CD4-positive, alpha-beta T cell treated with Interleukin-4 for 1 hour (primary cell): ENCODE measurements around the gene WDR20.
"Not testable (repeated sequence)": the region's sequence is repeated elsewhere in the genome, so short reads cannot be mapped to it uniquely, and the experiment has no call there.

Experiments used
- DNase-seq, 2 donors: peaks; one replicate each; pipeline ENCODE4 v3.0.0-alpha.2; 2020 to 2022

Gene WDR20

GRCh38 chr14:102134021-102134420 lies 5.7 kb upstream of the WDR20 start:
- DNase-seq, result not testable (repeated sequence)

GRCh38 chr14:102134719-102135118 lies 5.0 kb upstream of the WDR20 start:
- DNase-seq, result not testable (repeated sequence)

- not testable (repeated sequence) for DNase-seq
These were observed 4.2 kb upstream of the WDR20 start for GRCh38 chr14:102135456-102135855.

GRCh38 chr14:102138535-102138934 lies 1.2 kb upstream of the WDR20 start:
- DNase-seq, result no peak

GRCh38 chr14:102138961-102139285 lies 774 bp upstream of the WDR20 start:
- no peak for DNase-seq

- DNase-seq, result peak; percentile 16 to 21
These were observed 491 bp downstream of the WDR20 start for GRCh38 chr14:102140027-102140749.

GRCh38 chr14:102140750-102141145 lies 1.1 kb downstream of the WDR20 start:
- DNase-seq, result no peak

GRCh38 chr14:102141797-102142196 lies 2.1 kb downstream of the WDR20 start:
- DNase-seq, result no peak

- DNase-seq, result no peak
These were observed 5.2 kb downstream of the WDR20 start for GRCh38 chr14:102144914-102145313.

- no peak for DNase-seq
These were observed 5.7 kb downstream of the WDR20 start for GRCh38 chr14:102145395-102145794.

- no peak for DNase-seq
These were observed 6.7 kb downstream of the WDR20 start for GRCh38 chr14:102146423-102146822.

GRCh38 chr14:102150083-102150482 lies 10.4 kb downstream of the WDR20 start:
- no peak for DNase-seq

- no peak for DNase-seq
These were observed 11.0 kb downstream of the WDR20 start for GRCh38 chr14:102150744-102151143.

- DNase-seq, result not testable (repeated sequence)
These were observed 11.7 kb downstream of the WDR20 start for GRCh38 chr14:102151411-102151810.

- no peak for DNase-seq
These were observed 14.4 kb downstream of the WDR20 start for GRCh38 chr14:102154121-102154520.

- DNase-seq, result no peak
These were observed 15.3 kb downstream of the WDR20 start for GRCh38 chr14:102154821-102155549.

GRCh38 chr14:102157346-102157745 lies 17.6 kb downstream of the WDR20 start:
- DNase-seq, result no peak

- DNase-seq, result no peak
These were observed 19.1 kb downstream of the WDR20 start for GRCh38 chr14:102158797-102159196.

- DNase-seq, result no peak
These were observed 20.1 kb downstream of the WDR20 start for GRCh38 chr14:102159841-102160240.

GRCh38 chr14:102162487-102162886 lies 22.8 kb downstream of the WDR20 start:
- no peak for DNase-seq

- no peak for DNase-seq
These were observed 24.5 kb downstream of the WDR20 start for GRCh38 chr14:102164241-102164641.

- no peak for DNase-seq
These were observed 25.3 kb downstream of the WDR20 start for GRCh38 chr14:102164965-102165364.

- no peak for DNase-seq
These were observed 30.4 kb downstream of the WDR20 start for GRCh38 chr14:102170061-102170460.

- DNase-seq, result no peak
These were observed 31.7 kb downstream of the WDR20 start for GRCh38 chr14:102171173-102172020.
